Measurements from ENCODE around the gene KRT3. TPM values are rescaled to one million over a fixed set of nuclear protein-coding genes. Genes with fewer than 3 reads are reported as not detected.

Gene KRT3
- total RNA-seq, result not detected in 2 replicates

- Histone ChIP-seq H3K27me3 (ENCODE audit: control insufficient read depth, insufficient read depth, low read length) (no peaks in the 10 kb centered on the region), H3K4me3 (ENCODE audit: low read depth, low read length) (no peak within 1 kb of the TSS), H3K36me3 (ENCODE audit: control insufficient read depth, insufficient read depth, low read length) (no peaks in the 10 kb centered on the region)
- TF ChIP-seq, protein P1, sequence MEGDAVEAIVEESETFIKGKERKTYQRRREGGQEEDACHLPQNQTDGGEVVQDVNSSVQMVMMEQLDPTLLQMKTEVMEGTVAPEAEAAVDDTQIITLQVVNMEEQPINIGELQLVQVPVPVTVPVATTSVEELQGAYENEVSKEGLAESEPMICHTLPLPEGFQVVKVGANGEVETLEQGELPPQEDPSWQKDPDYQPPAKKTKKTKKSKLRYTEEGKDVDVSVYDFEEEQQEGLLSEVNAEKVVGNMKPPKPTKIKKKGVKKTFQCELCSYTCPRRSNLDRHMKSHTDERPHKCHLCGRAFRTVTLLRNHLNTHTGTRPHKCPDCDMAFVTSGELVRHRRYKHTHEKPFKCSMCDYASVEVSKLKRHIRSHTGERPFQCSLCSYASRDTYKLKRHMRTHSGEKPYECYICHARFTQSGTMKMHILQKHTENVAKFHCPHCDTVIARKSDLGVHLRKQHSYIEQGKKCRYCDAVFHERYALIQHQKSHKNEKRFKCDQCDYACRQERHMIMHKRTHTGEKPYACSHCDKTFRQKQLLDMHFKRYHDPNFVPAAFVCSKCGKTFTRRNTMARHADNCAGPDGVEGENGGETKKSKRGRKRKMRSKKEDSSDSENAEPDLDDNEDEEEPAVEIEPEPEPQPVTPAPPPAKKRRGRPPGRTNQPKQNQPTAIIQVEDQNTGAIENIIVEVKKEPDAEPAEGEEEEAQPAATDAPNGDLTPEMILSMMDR (IDR thresholded peaks at IDR 0.05; ENCODE audit: insufficient read depth, low read length, poor library complexity, severe bottlenecking), result no peak
- DNase-seq (ENCODE audit: low read depth), result no peak
Measured at GRCh38 chr12:52795694-52796428, at the start of gene KRT3. TSS of gene KRT3 (minus strand) at chr12:52796117. CDS start at chr12:52796042, 75 bp downstream.

GRCh38 chr12:52844386-52844785 lies 48.5 kb upstream of the KRT3 start:
- peaks cover 2% of the 10 kb centered on the region for H3K27me3 ChIP-seq (ENCODE audit: control insufficient read depth, insufficient read depth, low read length)
- no peak overlapping the region for H3K4me3 ChIP-seq (ENCODE audit: low read depth, low read length)
- TF ChIP-seq, protein P1 (IDR thresholded peaks at IDR 0.05; ENCODE audit: insufficient read depth, low read length, poor library complexity, severe bottlenecking), result no peak
- DNase-seq (ENCODE audit: low read depth), result no peak
- H3K36me3 ChIP-seq (ENCODE audit: control insufficient read depth, insufficient read depth, low read length), result no peaks in the 10 kb centered on the region

DNA sequence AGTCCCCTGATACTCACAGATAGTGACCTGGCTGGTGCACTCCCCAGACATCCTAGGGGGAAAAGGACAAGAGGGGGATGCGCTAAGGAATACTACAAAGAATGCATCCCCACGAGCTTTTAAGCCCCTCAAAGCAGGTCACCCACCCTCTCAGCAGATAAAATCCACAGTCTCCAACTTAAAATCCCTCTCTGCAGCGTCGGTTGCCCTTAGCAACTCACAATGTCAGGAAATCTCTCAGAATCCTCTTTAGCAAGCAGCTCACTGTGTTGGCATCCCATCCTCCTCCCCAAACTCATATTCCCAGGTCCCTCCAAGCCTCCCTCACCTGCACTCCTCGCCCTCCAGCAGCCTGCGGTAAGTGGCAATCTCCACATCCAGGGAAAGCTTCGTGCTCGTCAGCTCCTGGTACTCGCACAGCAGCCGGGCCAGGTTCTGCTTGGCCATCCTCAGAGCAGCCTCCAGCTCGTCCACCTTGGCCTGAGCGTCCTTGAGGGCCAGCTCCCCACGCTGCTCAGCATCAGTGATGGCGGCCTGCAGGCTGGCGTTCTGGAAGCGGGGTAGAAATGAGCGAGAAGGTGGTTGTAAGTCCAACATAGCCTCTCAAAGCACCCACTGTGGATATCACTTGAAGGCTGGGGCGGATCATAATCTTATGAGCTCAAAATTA lies 43.7 kb upstream of the KRT3 start:
- DNase-seq (ENCODE audit: low read depth), result no peak
- TF ChIP-seq, protein P1 (IDR thresholded peaks at IDR 0.05; ENCODE audit: insufficient read depth, low read length, poor library complexity, severe bottlenecking), result no peak
- Histone ChIP-seq H3K4me3 (ENCODE audit: low read depth, low read length) (no peak overlapping the region), H3K36me3 (ENCODE audit: control insufficient read depth, insufficient read depth, low read length) (no peaks in the 10 kb centered on the region), H3K27me3 (ENCODE audit: control insufficient read depth, insufficient read depth, low read length) (peaks cover 2% of the 10 kb centered on the region)

DNA sequence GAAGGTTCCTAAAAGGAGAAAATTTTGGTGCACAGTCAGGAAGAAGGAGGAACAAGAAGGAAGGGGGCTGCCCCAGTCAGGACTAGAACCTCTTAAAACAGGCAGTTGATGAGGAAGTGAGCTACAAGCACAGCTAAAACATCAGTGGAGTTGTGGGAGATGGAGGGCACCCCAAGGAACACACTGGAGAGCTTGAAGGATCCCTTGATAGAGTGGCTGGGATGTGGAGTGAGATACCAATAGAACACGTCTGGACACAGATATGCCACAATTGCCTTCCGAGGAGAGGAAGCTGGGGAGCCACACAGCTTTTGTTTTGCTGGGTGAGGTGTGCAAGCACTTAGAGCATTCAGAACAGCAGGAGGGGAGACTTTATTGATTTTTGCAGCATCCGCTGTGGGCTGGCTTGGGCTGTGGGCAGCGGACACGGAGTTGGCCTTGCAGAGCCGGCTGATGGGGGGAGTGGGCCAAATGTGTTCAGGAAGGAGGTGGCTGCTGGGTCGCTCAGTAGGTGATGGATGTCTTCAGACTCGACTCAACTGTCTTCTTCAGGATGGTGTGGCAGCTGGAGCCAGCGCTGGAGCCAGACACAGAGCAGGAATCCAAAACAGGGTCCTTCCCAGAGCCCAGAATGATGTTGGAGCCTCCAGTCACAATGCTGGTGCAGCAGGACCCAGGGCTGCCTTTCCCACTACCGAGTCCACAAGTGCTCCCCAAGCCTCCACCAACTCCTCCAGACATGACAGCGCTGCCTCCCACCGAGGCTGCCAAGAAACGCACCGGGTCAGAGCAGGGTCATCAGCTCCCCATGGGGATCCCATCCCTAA lies 42.9 kb upstream of the KRT3 start:
- TF ChIP-seq, protein P1 (IDR thresholded peaks at IDR 0.05; ENCODE audit: insufficient read depth, low read length, poor library complexity, severe bottlenecking), result no peak
- no peak for DNase-seq (ENCODE audit: low read depth)
- Histone ChIP-seq H3K4me3 (ENCODE audit: low read depth, low read length) (no peak overlapping the region), H3K36me3 (ENCODE audit: control insufficient read depth, insufficient read depth, low read length) (no peaks in the 10 kb centered on the region), H3K27me3 (ENCODE audit: control insufficient read depth, insufficient read depth, low read length) (peaks cover 2% of the 10 kb centered on the region)

- no peak for DNase-seq (ENCODE audit: low read depth)
- Histone ChIP-seq H3K27me3 (ENCODE audit: control insufficient read depth, insufficient read depth, low read length) (peaks cover 2% of the 10 kb centered on the region), H3K4me3 (ENCODE audit: low read depth, low read length) (no peak overlapping the region), H3K36me3 (ENCODE audit: control insufficient read depth, insufficient read depth, low read length) (no peaks in the 10 kb centered on the region)
- TF ChIP-seq, protein P1 (IDR thresholded peaks at IDR 0.05; ENCODE audit: insufficient read depth, low read length, poor library complexity, severe bottlenecking), result no peak
Measured at GRCh38 chr12:52837781-52838608, 42.1 kb upstream of the KRT3 start.
